Fibroblast of peridontal ligament (primary cell): ENCODE data around the gene SLC22A3.

ENCODE experiments used
- DNase-seq: peaks from one replicate; pipeline ENCODE4 v3.0.0-alpha.2; 2010; ENCODE audit errors: extremely low read depth

SLC22A3 gene

DNA sequence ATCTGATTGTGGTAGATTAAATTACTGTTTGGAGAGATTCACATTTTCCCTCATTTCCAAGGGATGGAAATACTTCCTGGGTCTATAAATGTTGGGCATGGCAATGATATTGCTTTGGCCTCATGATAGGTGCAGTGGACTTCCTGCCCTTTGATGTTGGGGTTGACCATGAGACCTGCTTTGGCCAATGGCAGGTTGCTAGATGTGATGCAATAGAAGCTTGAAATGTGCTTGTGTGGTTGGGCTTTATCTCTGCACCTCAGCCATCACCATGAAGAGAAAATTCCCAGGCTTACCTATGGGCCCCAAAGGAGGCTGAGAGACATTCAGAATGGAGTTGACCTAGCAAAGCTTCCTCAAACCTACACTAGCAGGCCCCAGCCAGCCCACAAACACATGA, 69.4 kb downstream of the SLC22A3 start:
- DNase-seq, result no peak

- DNase-seq, result no peak
Observed at GRCh38 chr6:160418370-160418769, 70.2 kb downstream of the SLC22A3 start.

DNA sequence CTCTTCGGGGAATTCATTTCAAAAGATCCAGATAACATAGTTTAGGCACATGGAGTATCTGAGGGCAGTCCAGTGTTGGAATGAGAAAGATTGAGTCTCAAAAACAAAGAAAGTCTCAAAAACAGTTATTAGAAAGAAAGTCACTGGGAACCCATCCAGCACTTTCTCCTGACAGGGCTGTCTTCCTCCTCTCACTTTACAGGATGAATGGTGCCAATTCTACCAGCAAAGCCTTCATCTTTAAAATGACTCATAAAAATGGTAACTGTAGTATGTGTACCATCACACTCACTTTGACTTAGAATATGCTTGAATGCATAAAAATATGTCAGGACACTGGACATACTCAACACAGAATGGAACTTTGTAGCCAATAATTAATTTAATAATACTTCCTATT, 71.3 kb downstream of the SLC22A3 start:
- no peak for DNase-seq

- DNase-seq, result no peak
Observed at GRCh38 chr6:160420253-160420968, 72.2 kb downstream of the SLC22A3 start.

- no peak for DNase-seq
Observed at GRCh38 chr6:160420969-160421556, 72.9 kb downstream of the SLC22A3 start.

GRCh38 chr6:160421854-160422253, 73.7 kb downstream of the SLC22A3 start:
- no peak for DNase-seq

- no peak for DNase-seq
Observed at GRCh38 chr6:160424256-160424655, 76.1 kb downstream of the SLC22A3 start.

DNA sequence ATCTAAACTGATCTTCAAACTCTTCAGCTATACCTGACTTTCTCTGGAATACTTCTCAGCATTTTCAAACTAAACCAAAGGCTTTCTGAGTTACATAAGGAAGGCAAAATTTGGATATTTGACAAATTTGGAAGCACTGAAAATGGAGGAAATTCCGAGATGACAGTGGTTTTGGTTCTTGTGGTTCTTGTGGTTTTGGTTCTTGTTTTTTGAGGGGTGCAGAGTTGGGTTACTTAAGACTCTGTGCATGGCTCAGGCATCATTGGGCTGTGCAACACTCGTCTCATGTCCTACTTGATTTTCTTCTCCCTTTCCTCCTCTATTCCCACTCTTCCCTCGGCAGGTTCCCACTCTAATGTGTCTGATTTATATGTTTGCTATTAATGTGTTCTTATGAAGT, 78.0 kb downstream of the SLC22A3 start:
- no peak for DNase-seq

DNA sequence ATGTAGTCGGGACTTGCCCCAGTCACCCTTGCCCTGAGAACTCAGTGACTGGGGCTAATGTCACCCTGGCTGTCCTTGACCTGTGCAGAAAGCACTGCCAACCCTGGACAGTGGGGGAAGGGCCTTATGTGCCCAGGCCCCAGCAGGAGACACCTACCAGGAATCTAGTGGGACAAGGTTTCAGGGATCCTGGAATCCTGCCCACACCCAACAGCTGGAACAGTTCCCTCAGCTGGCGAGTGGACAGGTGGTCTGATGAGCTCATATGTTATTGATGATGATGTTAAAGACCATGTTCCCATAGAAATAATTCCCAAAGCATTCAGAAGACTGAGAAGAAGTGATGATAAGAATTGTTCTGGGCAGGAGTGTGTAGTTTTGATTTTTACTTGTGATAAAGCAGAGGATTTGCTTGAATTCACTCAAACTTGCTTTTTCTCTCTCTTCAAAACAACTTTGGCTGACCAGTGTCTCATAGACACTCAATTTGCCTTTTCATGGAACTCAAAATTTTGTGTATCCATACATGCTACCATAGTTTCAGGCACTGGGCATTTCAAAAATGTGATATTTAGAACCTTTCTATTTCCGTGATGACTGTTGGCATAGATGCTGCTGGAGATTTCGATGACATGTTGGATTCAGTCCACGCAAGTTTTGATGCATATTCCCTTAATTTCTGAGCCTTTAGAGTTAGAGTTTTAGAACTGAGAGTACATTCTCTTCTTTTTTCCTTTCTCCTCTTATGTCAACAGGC, 79.3 kb downstream of the SLC22A3 start:
- no peak for DNase-seq

DNA sequence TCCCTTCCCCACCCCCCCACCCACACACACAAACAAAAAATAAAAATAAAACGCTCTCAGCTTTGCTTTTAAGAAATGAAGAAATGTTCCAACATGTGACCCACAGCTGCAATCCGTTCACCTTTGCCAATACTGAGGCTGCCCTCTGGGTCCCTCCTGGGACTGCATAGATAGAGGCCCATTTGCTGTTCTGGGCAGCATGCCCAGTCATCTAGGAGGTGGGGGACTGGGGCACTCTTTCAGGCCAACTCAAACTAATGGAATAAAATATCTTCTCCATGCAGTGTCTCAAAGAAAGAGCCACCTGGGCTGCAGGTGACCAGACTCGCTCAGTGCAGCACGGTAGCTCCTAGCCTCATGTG, 79.9 kb downstream of the SLC22A3 start:
- no peak for DNase-seq

DNA sequence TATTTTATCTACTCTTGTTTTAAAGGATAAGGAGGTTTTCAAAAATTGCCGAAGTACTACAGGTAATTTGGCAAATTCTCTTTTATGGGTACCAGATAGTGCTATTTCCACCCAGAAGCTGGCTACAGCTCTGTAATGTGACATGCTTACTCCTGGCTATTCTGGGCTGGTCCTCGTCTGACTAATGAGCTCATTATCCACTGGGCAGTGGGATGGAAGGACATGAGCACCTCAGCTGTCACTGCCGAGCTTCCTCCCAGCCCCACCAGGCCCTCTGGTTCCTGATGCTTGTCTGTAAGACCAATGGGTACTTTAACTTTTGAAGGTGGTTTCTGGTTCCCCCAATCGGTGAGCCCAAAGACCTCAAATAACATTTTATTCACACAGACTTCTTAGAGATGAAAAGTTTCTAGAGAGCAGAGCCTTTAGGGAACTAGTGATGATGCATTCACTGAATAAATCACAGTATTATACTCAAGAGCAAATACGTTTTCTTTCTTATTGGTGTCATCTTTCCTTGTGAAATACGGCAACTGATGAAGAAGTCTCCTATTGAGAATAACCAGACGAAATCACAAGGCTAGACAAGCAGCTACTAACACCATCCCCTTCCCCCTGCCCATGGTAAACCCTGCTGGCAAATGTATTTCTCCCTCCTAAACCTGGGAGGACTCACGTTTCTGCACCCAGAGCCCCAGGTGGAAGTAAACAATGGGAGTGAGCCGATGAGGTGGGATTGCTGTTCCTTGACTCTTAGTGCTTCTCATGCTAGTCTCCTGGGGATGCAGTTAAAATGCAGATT, 80.8 kb downstream of the SLC22A3 start:
- DNase-seq, result no peak

DNA sequence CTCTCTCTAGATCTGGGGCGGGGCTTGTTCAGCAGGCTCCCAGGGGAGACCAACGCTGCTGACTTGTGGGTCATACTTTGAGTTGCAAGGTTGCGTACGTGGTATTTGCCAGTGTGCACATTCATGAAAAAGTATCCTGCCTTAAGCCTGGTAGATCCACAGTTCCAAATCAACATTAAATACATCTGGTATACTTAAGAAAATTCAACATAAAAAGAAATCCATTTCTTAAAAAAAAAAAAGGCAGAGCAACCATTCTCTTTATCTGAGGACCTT, 81.4 kb downstream of the SLC22A3 start:
- DNase-seq, result no peak

- no peak for DNase-seq
Observed at GRCh38 chr6:160430203-160430602, 82.0 kb downstream of the SLC22A3 start.

GRCh38 chr6:160430751-160431150, 82.6 kb downstream of the SLC22A3 start:
- no peak for DNase-seq

DNA sequence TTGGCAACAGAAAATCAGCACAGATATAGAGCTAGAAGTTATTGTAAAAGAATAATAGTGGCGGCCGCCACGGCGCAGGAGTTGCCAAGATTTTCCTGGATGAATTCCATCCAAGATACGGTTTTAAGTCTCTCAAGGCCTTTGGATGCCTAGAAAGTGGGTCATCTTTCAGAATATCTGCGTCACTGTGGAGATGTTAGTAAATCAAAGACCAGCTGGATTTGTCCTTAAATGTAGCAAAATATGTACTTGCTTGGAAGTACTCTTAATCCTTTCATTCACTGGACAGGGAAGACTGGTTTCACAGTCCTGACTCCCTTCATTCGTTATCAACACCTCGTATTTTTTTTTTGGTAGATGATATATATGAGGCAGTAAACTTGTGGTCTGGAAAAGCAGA, 83.0 kb downstream of the SLC22A3 start:
- peak; percentile 71 for DNase-seq

DNA sequence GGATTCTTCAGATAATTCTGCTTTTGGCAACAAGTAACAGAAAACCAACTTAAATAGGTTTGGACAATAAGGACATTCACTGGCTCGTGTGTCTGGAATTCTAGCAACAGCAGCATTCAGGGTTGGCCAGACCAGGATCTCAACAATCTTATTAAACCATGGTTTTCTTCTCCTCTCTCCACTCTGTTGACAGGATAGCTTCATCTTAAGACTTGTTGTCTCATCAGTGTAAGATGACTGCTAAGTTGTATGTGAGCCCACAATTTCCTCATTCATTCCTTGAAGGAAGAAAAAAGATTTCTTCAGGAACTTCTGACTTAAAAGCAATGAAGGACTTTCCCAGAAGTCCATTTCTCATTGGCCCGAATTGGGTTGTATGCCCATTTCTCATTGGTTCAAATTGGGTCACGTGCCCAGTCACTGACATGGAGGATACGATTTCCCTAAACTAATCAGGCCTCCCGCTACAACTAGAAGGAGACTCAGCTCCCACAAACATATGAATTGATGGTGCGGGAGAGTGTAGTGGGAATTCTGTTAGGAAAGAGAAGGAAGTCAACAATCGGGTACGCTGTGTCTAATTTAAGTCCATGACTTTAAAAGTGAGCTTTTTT, 83.7 kb downstream of the SLC22A3 start:
- DNase-seq, result no peak

- no peak for DNase-seq
Observed at GRCh38 chr6:160435935-160436334, 87.8 kb downstream of the SLC22A3 start.

DNA sequence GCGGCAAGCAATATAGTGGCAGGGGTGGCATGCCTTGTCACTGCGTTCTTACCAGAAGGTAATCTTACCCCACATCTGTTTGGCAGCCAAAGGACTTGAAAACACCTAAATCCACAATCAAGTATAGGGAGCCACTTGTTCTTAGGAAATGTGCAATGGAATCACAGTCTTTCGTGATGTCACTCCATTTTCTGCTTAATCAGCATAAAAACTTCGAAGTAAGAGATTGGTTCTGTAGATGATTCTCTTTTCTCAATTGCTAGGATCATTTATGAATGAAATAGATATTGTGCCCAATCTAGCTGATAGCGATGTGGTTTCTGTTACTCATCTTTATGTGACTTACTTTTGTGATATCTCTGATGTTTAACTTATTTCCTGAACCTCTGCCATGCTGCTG, 89.0 kb downstream of the SLC22A3 start:
- no peak for DNase-seq

DNA sequence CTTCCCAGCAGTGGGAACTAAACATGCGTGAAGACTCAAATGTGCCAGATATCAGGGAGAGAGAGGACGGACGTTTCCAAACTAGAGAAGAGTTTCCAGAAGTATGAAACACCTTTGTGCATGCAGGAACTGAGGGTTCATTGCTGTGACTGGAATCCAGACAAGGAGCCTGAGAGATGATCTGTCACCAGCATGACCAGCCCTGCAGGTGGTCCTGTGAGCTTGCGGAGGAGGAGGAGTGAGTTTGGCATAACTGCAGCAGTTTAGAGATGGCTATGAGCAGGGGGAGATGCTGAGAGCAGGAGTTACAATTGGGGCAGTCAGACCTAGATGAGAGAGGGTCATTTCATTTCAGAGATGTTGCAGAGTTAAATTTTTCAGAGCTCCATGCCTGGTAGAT, 89.6 kb downstream of the SLC22A3 start:
- DNase-seq, result no peak

- no peak for DNase-seq
Observed at GRCh38 chr6:160438481-160438880, 90.3 kb downstream of the SLC22A3 start.

- no peak for DNase-seq
Observed at GRCh38 chr6:160439751-160440150, 91.6 kb downstream of the SLC22A3 start.

GRCh38 chr6:160442151-160442550, 94.0 kb downstream of the SLC22A3 start:
- DNase-seq, result no peak
